HepG2 (cell line): Measurements from ENCODE around the gene EOMES. TPM values are rescaled to one million over a fixed set of nuclear protein-coding genes. Genes with fewer than 3 reads are reported as not detected.

Source experiments
- ATAC-seq: fragments of 200-7000 bp; cut with Tn5 transposase; 3 replicates; pipeline ENCODE4 v1.9.1; 2020; ENCODE audit warnings: mild to moderate bottlenecking, moderate library complexity
- BruUV-seq: library from RNA; stranded (reverse); fragments of 400-500 nt; replicated peaks from 2 replicates; lab custom pipeline; 2021; lab: Mats Ljungman, UMichigan
- CTCF ChIA-PET: fragments of 300-600 bp; formaldehyde crosslinking; extraction: SDS; loops from one replicate; lab custom pipeline; 2021; ENCODE audit warnings: low total read pairs, inconsistent platforms, low intra/inter-chr PET ratio; lab: Yijun Ruan, JAX
- POLR2A ChIA-PET: fragments of 350-600 bp; sonication (Branson Sonifier 250); formaldehyde crosslinking; loops from one replicate; lab custom pipeline; 2020; ENCODE audit warnings: antibody characterized with exemption, inconsistent platforms; lab: Yijun Ruan, JAX
- DNase-seq: peaks from one replicate; pipeline ENCODE4 v3.0.0-alpha.2; 2015; ENCODE audit warnings: low spot score
- FAIRE-seq: peaks from 3 replicates; lab custom pipeline; 2011; peaks lifted over from hg19 to GRCh38; lab: Jason Lieb, UNC
- H2AFZ ChIP-seq: one replicate; pipeline ENCODE4 v1.6.1; 2011; ENCODE audit warnings: low read length, inconsistent platforms
- H3K27ac ChIP-seq: fragments of 300-600 bp; 3 replicates; pipeline ENCODE4 v1.8.0; 2011; ENCODE audit warnings: mixed run types, mild to moderate bottlenecking, mixed read lengths, low read length, inconsistent platforms; ENCODE audit not compliant: insufficient read depth; ENCODE audit errors: extremely low read length
- H3K27me3 ChIP-seq, 2 experiments: fragments of 200-600 bp in 1 of 2; 2 replicates in 1 of 2; 3 replicates in 1 of 2; pipeline versions ENCODE4 v1.6.0 to v1.8.0; 2011; ENCODE audit warnings: low read length in 2 of 2, mild to moderate bottlenecking in 2 of 2, moderate library complexity in 2 of 2, inconsistent platforms in 1 of 2; ENCODE audit not compliant: insufficient read depth in 2 of 2, control insufficient read depth in 1 of 2
- H3K36me3 ChIP-seq, 2 experiments: fragments of 200-600 bp in 1 of 2; replicated peaks in 1 of 2; 2 replicates in 1 of 2; 3 replicates in 1 of 2; pipeline versions ENCODE4 v1.5.1 to v1.8.0; 2011; ENCODE audit warnings: low read length in 2 of 2, inconsistent platforms in 1 of 2; ENCODE audit not compliant: insufficient read depth in 2 of 2, control insufficient read depth in 1 of 2
- H3K4me1 ChIP-seq: 2 replicates; pipeline ENCODE4 v1.5.1; 2012; ENCODE audit warnings: low read length, inconsistent platforms; ENCODE audit not compliant: insufficient read depth
- H3K4me2 ChIP-seq: 2 replicates; pipeline ENCODE4 v1.6.0; 2011; ENCODE audit warnings: low read depth, low read length, inconsistent platforms
- H3K4me3 ChIP-seq, 3 experiments: fragments of 200-600 bp in 1 of 3; sonication (generic), shearing (Covaris generic) in 1 of 3; replicated peaks in 1 of 3; 2 replicates each; pipeline ENCODE4 v1.5.1; 2011 to 2016; ENCODE audit warnings: low read length in 3 of 3, inconsistent platforms in 2 of 3, low read depth in 2 of 3, mild to moderate bottlenecking in 2 of 3, control low read depth in 1 of 3, mixed read lengths in 1 of 3; ENCODE audit not compliant: insufficient read depth in 1 of 3
- H3K79me2 ChIP-seq: one replicate; pipeline ENCODE4 v1.6.1; 2011; ENCODE audit warnings: low read length, inconsistent platforms; ENCODE audit not compliant: insufficient read depth
- H3K9ac ChIP-seq: 2 replicates; pipeline ENCODE4 v1.6.0; 2011; ENCODE audit warnings: mild to moderate bottlenecking, low read depth, low read length, inconsistent platforms; ENCODE audit not compliant: insufficient read depth
- H3K9me3 ChIP-seq: 2 replicates; pipeline ENCODE4 v1.5.1; 2012; ENCODE audit warnings: mild to moderate bottlenecking, low read length
- H4K20me1 ChIP-seq: 2 replicates; pipeline ENCODE4 v1.6.0; 2011; ENCODE audit warnings: inconsistent platforms, mild to moderate bottlenecking, low read length, moderate library complexity; ENCODE audit not compliant: insufficient read depth
- CHCHD3 ChIP-seq: sonication (generic); formaldehyde crosslinking; IDR thresholded peaks from 2 replicates; pipeline ENCODE4 v1.8.0; 2022; ENCODE audit warnings: mild to moderate bottlenecking, missing genetic modification reagents, moderate library complexity
- MTF2 ChIP-seq: sonication (generic); formaldehyde crosslinking; IDR thresholded peaks from 2 replicates; pipeline ENCODE4 v1.5.0; 2020; ENCODE audit warnings: missing genetic modification reagents, borderline replicate concordance
- NFE2L1 ChIP-seq: sonication (generic); formaldehyde crosslinking; IDR thresholded peaks from 2 replicates; pipeline ENCODE4 v1.4.0; 2020; ENCODE audit warnings: missing genetic modification reagents, mild to moderate bottlenecking, borderline replicate concordance
- SMYD3 ChIP-seq: sonication (generic); formaldehyde crosslinking; IDR thresholded peaks from 2 replicates; pipeline ENCODE4 v1.8.1; 2023; ENCODE audit warnings: mild to moderate bottlenecking, missing genetic modification reagents
- SNAPC2 ChIP-seq: sonication (generic); formaldehyde crosslinking; IDR thresholded peaks from 2 replicates; pipeline ENCODE4 v1.8.1; 2022; ENCODE audit warnings: mild to moderate bottlenecking, missing genetic modification reagents
- ZKSCAN1 ChIP-seq: fragments of 150-350 bp; IDR thresholded peaks from 2 replicates; pipeline ENCODE4 v1.6.1; 2014; ENCODE audit warnings: low read length
- ZNF33B ChIP-seq: sonication (generic); formaldehyde crosslinking; IDR thresholded peaks from 2 replicates; pipeline ENCODE4 v1.5.1; 2020; ENCODE audit warnings: mild to moderate bottlenecking, missing genetic modification reagents
- ZNF441 ChIP-seq: sonication (generic); formaldehyde crosslinking; IDR thresholded peaks from 2 replicates; pipeline ENCODE4 v1.7.0; 2021; ENCODE audit warnings: missing genetic modification reagents, borderline replicate concordance
- ZNF768 ChIP-seq: sonication (generic); formaldehyde crosslinking; IDR thresholded peaks from 2 replicates; pipeline ENCODE4 v1.4.0; 2020; ENCODE audit warnings: missing genetic modification reagents
- WGBS: methylation state at CpG from one replicate; pipeline ENCODE4 v1.1.6; 2017; ENCODE audit warnings: low lambda C conversion rate; 5-methylcytosine and 5-hydroxymethylcytosine counted together
- in situ Hi-C: cut with HindIII; loops from 2 replicates; pipeline ENCODE4 v1.10.0; 2017; ENCODE audit warnings: low pct_unique_long_range_greater_than_20kb; ENCODE audit not compliant: extremely low pct_ligation_motif_present
- intact Hi-C: fragments of 100-400 bp; cut with micrococcal nuclease; formaldehyde crosslinking; loops from one replicate; pipeline ENCODE4 v1.10.0; 2022; ENCODE audit not compliant: unreplicated experiment
- polyA plus RNA-seq, 8 experiments: library from polyadenylated mRNA; depleted of rRNA in 3 of 8; stranded (reverse) in 7 of 8; unstranded in 1 of 8; fragments of >200 nt; fragmentation: Illumina TruSeq in 4 of 8; extraction: Trizol in 4 of 8; gene quantifications; 2 replicates each; pipeline versions ENCODE4 v1.2.1 to v1.2.3, GENCODE V29; 2011 to 2016; ENCODE audit warnings: low read depth in 4 of 8, missing spikeins in 1 of 8, mixed read lengths in 1 of 8; ENCODE audit not compliant: insufficient read depth in 1 of 8
- total RNA-seq, 5 experiments: library from RNA; depleted of rRNA; stranded (reverse); fragments of >200 nt; fragmentation: Illumina TruSeq; extraction: Trizol; gene quantifications; 2 replicates each; pipeline ENCODE4 v1.2.3, GENCODE V29; 2016; ENCODE audit warnings: low read depth in 1 of 5
- TF ChIP-seq, protein P1 (sequence below): sonication (generic); formaldehyde crosslinking; IDR thresholded peaks from 2 replicates; pipeline ENCODE4 v1.5.0; 2020; ENCODE audit warnings: missing genetic modification reagents
- TF ChIP-seq, protein P2 (sequence below): sonication (generic); formaldehyde crosslinking; IDR thresholded peaks from 2 replicates; pipeline ENCODE4 v1.4.0; 2020; ENCODE audit warnings: missing genetic modification reagents; ENCODE audit errors: not compliant biosample characterization
- TF ChIP-seq, protein P3 (sequence below): sonication (generic); formaldehyde crosslinking; IDR thresholded peaks from 2 replicates; pipeline ENCODE4 v1.4.0; 2020; ENCODE audit warnings: missing genetic modification reagents, low read depth, mild to moderate bottlenecking, borderline replicate concordance
- TF ChIP-seq, protein P4 (sequence below): IDR thresholded peaks from 2 replicates; pipeline ENCODE4 v1.6.1; 2016; ENCODE audit warnings: low read depth

EOMES gene
- total and polyA plus RNA-seq, 2 of the 13 experiments (the other 11 are each of a cell fraction or from before 2014, with no cell fraction given) = 0.11 to 0.12 TPM

DNA sequence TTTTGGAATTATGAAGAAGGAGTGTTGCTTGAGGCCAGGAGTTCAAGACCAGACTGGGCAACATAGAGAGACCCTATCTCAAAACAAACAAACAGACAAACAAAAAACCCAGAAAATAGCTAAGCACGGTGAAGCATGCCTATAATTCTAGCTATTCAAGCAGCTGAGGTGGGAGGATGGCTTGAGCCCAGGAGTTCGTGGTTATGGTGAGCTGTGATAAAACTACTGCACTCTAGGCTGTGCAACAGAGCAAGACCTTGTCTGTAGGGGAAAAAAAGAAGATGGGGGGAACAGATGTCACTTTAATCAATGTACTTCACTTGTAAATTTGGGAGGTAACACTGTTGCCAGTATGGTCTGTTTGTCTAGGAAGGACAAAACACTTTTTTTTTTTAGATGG is 18.7 kb upstream of the EOMES start:
- FAIRE-seq = no peak
- TF ChIP-seq ZNF441 (no peak), ZNF33B (CRISPR knock-in tag) (no peak), MTF2 (CRISPR knock-in tag) (no peak), SNAPC2 (no peak), SMYD3 (no peak), ZKSCAN1 (no peak), NFE2L1 (CRISPR knock-in tag) (no peak), CHCHD3 (no peak), ZNF768 (no peak)
- TF ChIP-seq, protein P1, sequence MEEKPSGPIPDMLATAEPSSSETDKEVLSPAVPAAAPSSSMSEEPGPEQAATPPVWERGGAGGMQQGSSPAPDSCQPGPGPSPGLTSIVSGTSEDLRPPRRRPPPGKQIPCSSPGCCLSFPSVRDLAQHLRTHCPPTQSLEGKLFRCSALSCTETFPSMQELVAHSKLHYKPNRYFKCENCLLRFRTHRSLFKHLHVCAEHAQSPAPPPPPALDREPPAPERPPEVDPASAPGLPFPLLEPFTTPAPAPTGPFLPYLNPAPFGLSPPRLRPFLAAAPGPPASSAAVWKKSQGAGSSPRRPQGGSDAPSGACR (CRISPR knock-in tag) = no peak
- TF ChIP-seq, protein P2, sequence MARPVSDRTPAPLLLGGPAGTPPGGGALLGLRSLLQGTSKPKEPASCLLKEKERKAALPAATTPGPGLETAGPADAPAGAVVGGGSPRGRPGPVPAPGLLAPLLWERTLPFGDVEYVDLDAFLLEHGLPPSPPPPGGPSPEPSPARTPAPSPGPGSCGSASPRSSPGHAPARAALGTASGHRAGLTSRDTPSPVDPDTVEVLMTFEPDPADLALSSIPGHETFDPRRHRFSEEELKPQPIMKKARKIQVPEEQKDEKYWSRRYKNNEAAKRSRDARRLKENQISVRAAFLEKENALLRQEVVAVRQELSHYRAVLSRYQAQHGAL (CRISPR knock-in tag) = no peak
- TF ChIP-seq, protein P3, sequence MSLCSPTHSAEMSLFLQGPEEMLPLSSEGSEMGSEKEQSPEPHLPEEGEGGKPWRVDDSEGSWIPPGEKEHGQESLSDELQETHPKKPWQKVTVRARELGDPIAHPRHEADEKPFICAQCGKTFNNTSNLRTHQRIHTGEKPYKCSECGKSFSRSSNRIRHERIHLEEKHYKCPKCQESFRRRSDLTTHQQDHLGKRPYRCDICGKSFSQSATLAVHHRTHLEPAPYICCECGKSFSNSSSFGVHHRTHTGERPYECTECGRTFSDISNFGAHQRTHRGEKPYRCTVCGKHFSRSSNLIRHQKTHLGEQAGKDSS (CRISPR knock-in tag) = no peak
- TF ChIP-seq, protein P4, sequence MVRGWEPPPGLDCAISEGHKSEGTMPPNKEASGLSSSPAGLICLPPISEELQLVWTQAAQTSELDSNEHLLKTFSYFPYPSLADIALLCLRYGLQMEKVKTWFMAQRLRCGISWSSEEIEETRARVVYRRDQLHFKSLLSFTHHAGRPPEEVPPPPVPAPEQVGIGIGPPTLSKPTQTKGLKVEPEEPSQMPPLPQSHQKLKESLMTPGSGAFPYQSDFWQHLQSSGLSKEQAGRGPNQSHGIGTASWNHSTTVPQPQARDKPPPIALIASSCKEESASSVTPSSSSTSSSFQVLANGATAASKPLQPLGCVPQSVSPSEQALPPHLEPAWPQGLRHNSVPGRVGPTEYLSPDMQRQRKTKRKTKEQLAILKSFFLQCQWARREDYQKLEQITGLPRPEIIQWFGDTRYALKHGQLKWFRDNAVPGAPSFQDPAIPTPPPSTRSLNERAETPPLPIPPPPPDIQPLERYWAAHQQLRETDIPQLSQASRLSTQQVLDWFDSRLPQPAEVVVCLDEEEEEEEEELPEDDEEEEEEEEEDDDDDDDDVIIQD (CRISPR knock-in tag) = no peak
- intact Hi-C loops = no loop called here

More for the DNA sequence above, 18.7 kb upstream of the EOMES start:
- Histone ChIP-seq H3K36me3 (no peaks in the 10 kb centered on the region), H3K79me2 (no peaks in the 10 kb centered on the region), H3K9ac (no peak overlapping the region), H3K4me3 (no peak overlapping the region), H4K20me1 (no peaks in the 10 kb centered on the region), H3K27ac (no peak overlapping the region), H3K4me2 (no peak overlapping the region), H3K9me3 (no peaks in the 10 kb centered on the region), H3K27me3 (no peaks in the 10 kb centered on the region), H3K4me1 (peaks cover 8% of the 10 kb centered on the region; the same call in 1 of the 2 replicates), H2AFZ (no peak overlapping the region)
- POLR2A ChIA-PET = no interaction called here
- 6% methylated on average over 2 of the region's 2 CpGs for WGBS
- DNase-seq (no peak), ATAC-seq (no peak)
- BruUV-seq = no TSS peak
- CTCF ChIA-PET = no interaction called here
- in situ Hi-C loops = no loop called here
